GM12878 (cell line): ENCODE measurements around the gene PTPRN2. TPM values are rescaled to one million over a fixed set of nuclear protein-coding genes. Genes with fewer than 3 reads are reported as not detected.

Source experiments
- ATAC-seq: fragments of 200-7000 bp; cut with Tn5 transposase; 3 replicates; pipeline ENCODE4 v1.9.1; 2020; ENCODE audit warnings: mild to moderate bottlenecking, moderate library complexity
- BruUV-seq: library from RNA; stranded (reverse); fragments of 400-500 nt; replicated peaks from 2 replicates; lab custom pipeline; 2021; lab: Mats Ljungman, UMichigan
- CTCF ChIA-PET: fragments of 300-600 bp; sonication (Branson Sonifier 250); formaldehyde crosslinking; extraction: SDS; loops from one replicate; lab custom pipeline; 2021; ENCODE audit warnings: inconsistent platforms; lab: Yijun Ruan, JAX
- POLR2A ChIA-PET: fragments of 350-600 bp; formaldehyde crosslinking; extraction: SDS; loops from one replicate; lab custom pipeline; 2021; ENCODE audit warnings: inconsistent platforms; lab: Charles Lee
- RAD21 ChIA-PET: fragments of 300-600 bp; sonication (Branson Sonifier 250); formaldehyde crosslinking; loops from one replicate; lab custom pipeline; 2023; ENCODE audit warnings: antibody characterized with exemption; ENCODE audit not compliant: unreplicated experiment; lab: Charles Lee
- SMC1A ChIA-PET: fragments of 300-600 bp; sonication (Branson Sonifier 250); formaldehyde crosslinking; loops from one replicate; lab custom pipeline; 2023; ENCODE audit not compliant: unreplicated experiment, uncharacterized antibody; lab: Charles Lee
- DNase-seq: peaks from one replicate; pipeline ENCODE4 v3.0.0-alpha.2; 2011; ENCODE audit warnings: low read depth, low spot score
- FAIRE-seq: peaks from 3 replicates; lab custom pipeline; 2011; peaks lifted over from hg19 to GRCh38; lab: Jason Lieb, UNC
- H2AFZ ChIP-seq: 2 replicates; pipeline ENCODE4 v1.6.0; 2011; ENCODE audit warnings: low read depth, low read length, control low read depth; ENCODE audit not compliant: control insufficient read depth
- H3K27ac ChIP-seq: 2 replicates; pipeline ENCODE4 v1.5.1; 2011; ENCODE audit warnings: control low read depth; ENCODE audit not compliant: control insufficient read depth, insufficient read depth
- H3K27me3 ChIP-seq, 2 experiments: replicated peaks in 1 of 2; 2 replicates each; pipeline versions ENCODE4 v1.6.0 to v1.6.1; 2011; ENCODE audit warnings: low read length in 1 of 2; ENCODE audit not compliant: control insufficient read depth in 2 of 2, insufficient read depth in 2 of 2
- H3K36me3 ChIP-seq, 2 experiments: 2 replicates each; pipeline ENCODE4 v1.5.1; 2011; ENCODE audit warnings: low read length in 1 of 2; ENCODE audit not compliant: control insufficient read depth in 2 of 2, insufficient read depth in 2 of 2
- H3K4me1 ChIP-seq: 2 replicates; pipeline ENCODE4 v1.6.1; 2011; ENCODE audit warnings: mild to moderate bottlenecking, low read length, moderate library complexity, mixed read lengths; ENCODE audit not compliant: control insufficient read depth, insufficient read depth
- H3K4me2 ChIP-seq: 2 replicates; pipeline ENCODE4 v1.6.0; 2011; ENCODE audit warnings: control low read depth; ENCODE audit not compliant: control insufficient read depth, insufficient read depth
- H3K4me3 ChIP-seq: fragments of 200-600 bp; sonication (generic); 2 replicates; pipeline ENCODE4 v1.5.1; 2016
- H3K79me2 ChIP-seq: 2 replicates; pipeline ENCODE4 v1.6.0; 2011; ENCODE audit warnings: low read length; ENCODE audit not compliant: control insufficient read depth, insufficient read depth
- H3K9ac ChIP-seq: 2 replicates; pipeline ENCODE4 v1.8.0; 2011; ENCODE audit warnings: low read length, control low read depth, mixed read lengths; ENCODE audit not compliant: control insufficient read depth, insufficient read depth
- H3K9me3 ChIP-seq: replicated peaks from 3 replicates; pipeline ENCODE4 v1.5.1; 2011; ENCODE audit warnings: mild to moderate bottlenecking, low read length; ENCODE audit not compliant: control insufficient read depth, insufficient read depth
- H4K20me1 ChIP-seq: 2 replicates; pipeline ENCODE4 v1.6.0; 2011; ENCODE audit not compliant: control insufficient read depth, insufficient read depth
- BCL11A ChIP-seq: IDR thresholded peaks from 2 replicates; pipeline ENCODE4 v1.6.1; 2011; ENCODE audit warnings: low read depth, low read length
- CBFB ChIP-seq: IDR thresholded peaks from 2 replicates; pipeline ENCODE4 v1.6.1; 2016; ENCODE audit warnings: antibody characterized with exemption, low read depth
- HCFC1 ChIP-seq: fragments of 150-350 bp; IDR thresholded peaks from 2 replicates; pipeline ENCODE4 v1.6.1; 2014; ENCODE audit warnings: low read length
- MTA2 ChIP-seq: fragments of 450-650 bp; IDR thresholded peaks from 2 replicates; pipeline ENCODE4 v1.6.1; 2016; ENCODE audit warnings: low read depth, mild to moderate bottlenecking, moderate library complexity
- TAF1 ChIP-seq: IDR thresholded peaks from 2 replicates; pipeline ENCODE4 v1.6.1; 2011; ENCODE audit warnings: mild to moderate bottlenecking, low read depth, low read length, borderline replicate concordance
- TBL1XR1 ChIP-seq: IDR thresholded peaks from 2 replicates; pipeline ENCODE4 v1.6.1; 2012; ENCODE audit warnings: low read depth, low read length, improper control_type of control experiment
- WGBS: methylation state at CpG from one replicate; pipeline ENCODE4 v1.1.6; 2016; ENCODE audit warnings: low lambda C conversion rate; ENCODE audit not compliant: insufficient replicate concordance, insufficient coverage; ENCODE audit errors: missing lambda C conversion rate; 5-methylcytosine and 5-hydroxymethylcytosine counted together
- in situ Hi-C: fragments of 300-500 bp; cut with MboI; formaldehyde crosslinking; loops from 9 replicates; pipeline ENCODE4 v1.14.3; 2018; ENCODE audit warnings: mixed read lengths
- intact Hi-C: fragments of 100-400 bp; cut with micrococcal nuclease; formaldehyde crosslinking; loops from one replicate; pipeline ENCODE4 v1.14.2; 2022; ENCODE audit not compliant: unreplicated experiment
- polyA plus RNA-seq, 11 experiments: library from polyadenylated mRNA; depleted of rRNA in 4 of 11; unstranded in 6 of 11; stranded (reverse) in 5 of 11; fragments of >200 nt; fragmentation: Nextera tagmentation in 4 of 11; fragmentation: Illumina TruSeq in 1 of 11; extraction: Ambion mirVana in 4 of 11; extraction: Trizol in 1 of 11; gene quantifications; 1 replicate in 1 of 11; 2 replicates in 10 of 11; pipeline versions ENCODE4 v1.2.1 to v1.2.3, GENCODE V29; 2011 to 2016; ENCODE audit warnings: inconsistent platforms in 2 of 11, missing spikeins in 2 of 11, low read depth in 1 of 11
- total RNA-seq, 4 experiments: library from RNA; depleted of rRNA in 3 of 4; stranded (reverse); fragments of >200 nt in 3 of 4; fragmentation: Illumina TruSeq in 1 of 4; extraction: Trizol in 1 of 4; gene quantifications; 2 replicates each; pipeline versions ENCODE4 v1.2.1 to v1.2.3, GENCODE V29; 2013 to 2021
- TF ChIP-seq, protein P1 (sequence below): fragments of 450-650 bp; IDR thresholded peaks from 2 replicates; pipeline ENCODE4 v1.6.1; 2017; ENCODE audit warnings: mild to moderate bottlenecking, moderate library complexity
- TF ChIP-seq, protein P2 (sequence below): fragments of 450-650 bp; conservative IDR thresholded peaks from 2 replicates; pipeline ENCODE4 v1.6.1; 2017; ENCODE audit warnings: mild to moderate bottlenecking, moderate library complexity
- TF ChIP-seq, protein P3 (sequence below): IDR thresholded peaks from 2 replicates; pipeline ENCODE4 v1.6.1; 2011; ENCODE audit warnings: low read depth, low read length, improper control_type of control experiment, borderline replicate concordance
- TF ChIP-seq, protein P4 (sequence below): fragments of 450-650 bp; IDR thresholded peaks from 2 replicates; pipeline ENCODE4 v1.6.1; 2017; ENCODE audit warnings: borderline replicate concordance

The PTPRN2 gene
- total and polyA plus RNA-seq, 10 of the 15 experiments (the other 5 are each of a cell fraction or from before 2014, with no cell fraction given) = 5.4 TPM; not detected in 9

DNA sequence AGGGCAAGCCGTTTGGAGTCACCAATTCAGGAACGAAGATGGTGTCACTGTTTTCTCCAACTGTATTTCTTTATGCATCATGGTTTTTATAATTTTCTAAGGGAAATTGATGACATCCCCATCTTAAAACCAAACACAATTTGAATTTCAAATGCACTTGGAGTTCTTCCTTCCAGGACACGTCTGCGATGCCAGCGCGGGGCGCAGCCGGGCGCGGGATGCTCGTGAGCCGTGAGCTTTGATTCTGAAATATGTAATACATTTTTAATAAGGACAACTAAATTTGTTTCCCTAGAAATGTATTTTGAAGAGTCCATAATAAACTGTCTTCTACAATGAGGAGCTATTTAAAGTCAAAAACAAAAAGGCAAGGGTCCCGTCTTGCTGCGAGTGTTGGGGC, 758.7 kb downstream of the PTPRN2 start:
- H3K4me3 ChIP-seq = no peak overlapping the region
- H3K36me3 ChIP-seq = no peaks in the 10 kb centered on the region; a peak in 1 of 4 replicates
- no peak for FAIRE-seq
- SMC1A ChIA-PET = no interaction called here
- H3K4me1 ChIP-seq = no peaks in the 10 kb centered on the region
- WGBS = 75% methylated on average over 14 of the region's 14 CpGs
- H3K9ac ChIP-seq = no peak overlapping the region
- no peaks in the 10 kb centered on the region; the same call in 1 of the 3 replicates for H3K9me3 ChIP-seq
- TF ChIP-seq MTA2 = no peak
- no peaks in the 10 kb centered on the region for H4K20me1 ChIP-seq
- CTCF ChIA-PET = no interaction called here
- BruUV-seq = no TSS peak
- RAD21 ChIA-PET = no interaction called here
- no peaks in the 10 kb centered on the region for H3K27me3 ChIP-seq
- H3K4me2 ChIP-seq = no peak overlapping the region
- intact Hi-C loops = no loop called here
- H3K79me2 ChIP-seq = no peaks in the 10 kb centered on the region
- H3K27ac ChIP-seq = no peak overlapping the region
- no peak overlapping the region for H2AFZ ChIP-seq
- POLR2A ChIA-PET = no interaction called here
- DNase-seq = no peak
- no peak for ATAC-seq
- in situ Hi-C loops = no loop called here

DNA sequence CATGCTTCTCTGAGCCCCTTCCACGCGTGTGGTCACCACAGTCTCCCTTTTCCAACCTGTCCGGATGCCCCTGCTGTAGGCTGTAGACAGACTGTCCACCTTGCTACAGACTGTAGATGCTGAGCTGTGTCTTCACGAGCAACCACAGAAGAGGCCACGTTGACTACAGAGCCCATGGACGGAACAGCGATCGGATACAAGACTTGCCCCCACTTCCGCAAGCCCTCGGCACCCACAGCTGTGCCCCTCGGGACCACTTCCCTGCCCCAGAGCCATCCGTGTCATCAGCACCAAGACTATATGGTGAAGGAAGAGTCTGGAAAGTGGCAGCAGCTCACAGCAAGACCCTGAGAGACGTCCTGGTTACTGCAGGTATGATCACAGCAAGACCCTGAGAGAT, 759.4 kb downstream of the PTPRN2 start:
- Histone ChIP-seq H3K4me3 (no peak overlapping the region), H3K4me2 (no peak overlapping the region), H3K79me2 (no peaks in the 10 kb centered on the region), H4K20me1 (no peaks in the 10 kb centered on the region), H3K27me3 (no peaks in the 10 kb centered on the region), H3K9ac (no peak overlapping the region), H3K27ac (no peak overlapping the region), H3K4me1 (no peaks in the 10 kb centered on the region), H2AFZ (no peak overlapping the region), H3K36me3 (no peaks in the 10 kb centered on the region; a peak in 1 of 4 replicates), H3K9me3 (no peaks in the 10 kb centered on the region; the same call in 1 of the 3 replicates)
- ATAC-seq (no peak), FAIRE-seq (no peak), DNase-seq (no peak)
- ChIA-PET CTCF (no interaction called here), SMC1A (no interaction called here), POLR2A (no interaction called here), RAD21 (no interaction called here)
- BruUV-seq = no TSS peak
- WGBS = 48% methylated on average over 13 of the region's 13 CpGs
- in situ Hi-C loops = no loop called here
- intact Hi-C loops = no loop called here
- TF ChIP-seq, protein P1, sequence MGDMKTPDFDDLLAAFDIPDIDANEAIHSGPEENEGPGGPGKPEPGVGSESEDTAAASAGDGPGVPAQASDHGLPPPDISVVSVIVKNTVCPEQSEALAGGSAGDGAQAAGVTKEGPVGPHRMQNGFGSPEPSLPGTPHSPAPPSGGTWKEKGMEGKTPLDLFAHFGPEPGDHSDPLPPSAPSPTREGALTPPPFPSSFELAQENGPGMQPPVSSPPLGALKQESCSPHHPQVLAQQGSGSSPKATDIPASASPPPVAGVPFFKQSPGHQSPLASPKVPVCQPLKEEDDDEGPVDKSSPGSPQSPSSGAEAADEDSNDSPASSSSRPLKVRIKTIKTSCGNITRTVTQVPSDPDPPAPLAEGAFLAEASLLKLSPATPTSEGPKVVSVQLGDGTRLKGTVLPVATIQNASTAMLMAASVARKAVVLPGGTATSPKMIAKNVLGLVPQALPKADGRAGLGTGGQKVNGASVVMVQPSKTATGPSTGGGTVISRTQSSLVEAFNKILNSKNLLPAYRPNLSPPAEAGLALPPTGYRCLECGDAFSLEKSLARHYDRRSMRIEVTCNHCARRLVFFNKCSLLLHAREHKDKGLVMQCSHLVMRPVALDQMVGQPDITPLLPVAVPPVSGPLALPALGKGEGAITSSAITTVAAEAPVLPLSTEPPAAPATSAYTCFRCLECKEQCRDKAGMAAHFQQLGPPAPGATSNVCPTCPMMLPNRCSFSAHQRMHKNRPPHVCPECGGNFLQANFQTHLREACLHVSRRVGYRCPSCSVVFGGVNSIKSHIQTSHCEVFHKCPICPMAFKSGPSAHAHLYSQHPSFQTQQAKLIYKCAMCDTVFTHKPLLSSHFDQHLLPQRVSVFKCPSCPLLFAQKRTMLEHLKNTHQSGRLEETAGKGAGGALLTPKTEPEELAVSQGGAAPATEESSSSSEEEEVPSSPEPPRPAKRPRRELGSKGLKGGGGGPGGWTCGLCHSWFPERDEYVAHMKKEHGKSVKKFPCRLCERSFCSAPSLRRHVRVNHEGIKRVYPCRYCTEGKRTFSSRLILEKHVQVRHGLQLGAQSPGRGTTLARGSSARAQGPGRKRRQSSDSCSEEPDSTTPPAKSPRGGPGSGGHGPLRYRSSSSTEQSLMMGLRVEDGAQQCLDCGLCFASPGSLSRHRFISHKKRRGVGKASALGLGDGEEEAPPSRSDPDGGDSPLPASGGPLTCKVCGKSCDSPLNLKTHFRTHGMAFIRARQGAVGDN = no peak
- TF ChIP-seq HCFC1 = no peak
- no peak for TF ChIP-seq TAF1
- TF ChIP-seq, protein P2, sequence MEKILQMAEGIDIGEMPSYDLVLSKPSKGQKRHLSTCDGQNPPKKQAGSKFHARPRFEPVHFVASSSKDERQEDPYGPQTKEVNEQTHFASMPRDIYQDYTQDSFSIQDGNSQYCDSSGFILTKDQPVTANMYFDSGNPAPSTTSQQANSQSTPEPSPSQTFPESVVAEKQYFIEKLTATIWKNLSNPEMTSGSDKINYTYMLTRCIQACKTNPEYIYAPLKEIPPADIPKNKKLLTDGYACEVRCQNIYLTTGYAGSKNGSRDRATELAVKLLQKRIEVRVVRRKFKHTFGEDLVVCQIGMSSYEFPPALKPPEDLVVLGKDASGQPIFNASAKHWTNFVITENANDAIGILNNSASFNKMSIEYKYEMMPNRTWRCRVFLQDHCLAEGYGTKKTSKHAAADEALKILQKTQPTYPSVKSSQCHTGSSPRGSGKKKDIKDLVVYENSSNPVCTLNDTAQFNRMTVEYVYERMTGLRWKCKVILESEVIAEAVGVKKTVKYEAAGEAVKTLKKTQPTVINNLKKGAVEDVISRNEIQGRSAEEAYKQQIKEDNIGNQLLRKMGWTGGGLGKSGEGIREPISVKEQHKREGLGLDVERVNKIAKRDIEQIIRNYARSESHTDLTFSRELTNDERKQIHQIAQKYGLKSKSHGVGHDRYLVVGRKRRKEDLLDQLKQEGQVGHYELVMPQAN = no peak
- TF ChIP-seq, protein P3, sequence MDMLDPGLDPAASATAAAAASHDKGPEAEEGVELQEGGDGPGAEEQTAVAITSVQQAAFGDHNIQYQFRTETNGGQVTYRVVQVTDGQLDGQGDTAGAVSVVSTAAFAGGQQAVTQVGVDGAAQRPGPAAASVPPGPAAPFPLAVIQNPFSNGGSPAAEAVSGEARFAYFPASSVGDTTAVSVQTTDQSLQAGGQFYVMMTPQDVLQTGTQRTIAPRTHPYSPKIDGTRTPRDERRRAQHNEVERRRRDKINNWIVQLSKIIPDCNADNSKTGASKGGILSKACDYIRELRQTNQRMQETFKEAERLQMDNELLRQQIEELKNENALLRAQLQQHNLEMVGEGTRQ = no peak
- TF ChIP-seq, protein P4, sequence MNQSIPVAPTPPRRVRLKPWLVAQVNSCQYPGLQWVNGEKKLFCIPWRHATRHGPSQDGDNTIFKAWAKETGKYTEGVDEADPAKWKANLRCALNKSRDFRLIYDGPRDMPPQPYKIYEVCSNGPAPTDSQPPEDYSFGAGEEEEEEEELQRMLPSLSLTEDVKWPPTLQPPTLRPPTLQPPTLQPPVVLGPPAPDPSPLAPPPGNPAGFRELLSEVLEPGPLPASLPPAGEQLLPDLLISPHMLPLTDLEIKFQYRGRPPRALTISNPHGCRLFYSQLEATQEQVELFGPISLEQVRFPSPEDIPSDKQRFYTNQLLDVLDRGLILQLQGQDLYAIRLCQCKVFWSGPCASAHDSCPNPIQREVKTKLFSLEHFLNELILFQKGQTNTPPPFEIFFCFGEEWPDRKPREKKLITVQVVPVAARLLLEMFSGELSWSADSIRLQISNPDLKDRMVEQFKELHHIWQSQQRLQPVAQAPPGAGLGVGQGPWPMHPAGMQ = no peak
- TF ChIP-seq TBL1XR1 = no peak
- no peak for TF ChIP-seq CBFB
- no peak for TF ChIP-seq BCL11A
